HG02763 (cell line): ENCODE measurements around the gene ANO6.

ENCODE experiments used
- ATAC-seq: cut with Tn5 transposase; IDR thresholded peaks from one replicate; pipeline ENCODE4 v1.9.1; 2021; ENCODE audit warnings: mild to moderate bottlenecking, moderate library complexity; ENCODE audit not compliant: unreplicated experiment

The ANO6 gene

GRCh38 chr12:45433441-45433868, 217.6 kb downstream of the ANO6 start:
- no peak for ATAC-seq

- no peak for ATAC-seq
Observed at GRCh38 chr12:45434094-45434493, 218.2 kb downstream of the ANO6 start.

- ATAC-seq, result no peak
Observed at GRCh38 chr12:45435945-45436710, 220.2 kb downstream of the ANO6 start.

DNA sequence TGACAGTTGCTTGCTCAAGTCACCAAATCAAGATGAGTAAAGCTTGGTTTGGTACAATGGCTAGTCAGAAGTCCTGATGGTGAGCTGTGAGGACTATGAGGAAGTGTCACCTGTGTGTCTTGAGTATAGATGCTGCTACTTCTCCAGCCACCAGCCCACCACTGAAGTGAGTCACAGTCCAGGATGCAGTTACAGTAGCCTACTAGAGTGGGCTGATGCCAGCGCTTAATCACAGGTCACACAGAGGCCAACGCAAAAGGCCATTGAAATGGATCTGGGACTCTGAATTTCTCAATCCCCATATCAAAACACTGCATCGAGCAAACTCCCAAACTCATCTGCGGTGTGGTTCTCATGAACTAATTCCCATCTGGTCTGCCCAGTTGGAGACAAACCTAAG, 223.1 kb downstream of the ANO6 start:
- ATAC-seq, result no peak

DNA sequence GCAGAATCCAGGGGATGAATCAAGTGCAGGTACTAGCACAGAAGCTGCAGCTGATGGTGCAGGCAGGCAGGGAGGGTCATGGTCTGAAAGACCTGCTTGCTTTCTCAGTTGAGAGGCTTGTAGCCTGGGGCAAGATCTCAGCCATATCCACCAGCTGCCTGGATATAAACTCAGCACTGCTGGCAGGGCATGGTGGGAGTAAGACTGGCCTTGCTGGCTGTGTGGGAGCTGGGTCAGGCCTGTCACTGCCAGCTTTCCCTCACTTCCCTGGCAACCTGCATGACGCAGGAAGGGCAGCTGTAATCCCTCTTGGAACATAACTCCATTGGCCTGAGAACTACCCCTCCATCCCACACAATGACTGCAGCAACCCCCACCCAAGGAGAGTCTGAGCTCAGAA, 230.1 kb downstream of the ANO6 start:
- ATAC-seq, result no peak

- no peak for ATAC-seq
Observed at GRCh38 chr12:45458238-45458637, 242.3 kb downstream of the ANO6 start.

DNA sequence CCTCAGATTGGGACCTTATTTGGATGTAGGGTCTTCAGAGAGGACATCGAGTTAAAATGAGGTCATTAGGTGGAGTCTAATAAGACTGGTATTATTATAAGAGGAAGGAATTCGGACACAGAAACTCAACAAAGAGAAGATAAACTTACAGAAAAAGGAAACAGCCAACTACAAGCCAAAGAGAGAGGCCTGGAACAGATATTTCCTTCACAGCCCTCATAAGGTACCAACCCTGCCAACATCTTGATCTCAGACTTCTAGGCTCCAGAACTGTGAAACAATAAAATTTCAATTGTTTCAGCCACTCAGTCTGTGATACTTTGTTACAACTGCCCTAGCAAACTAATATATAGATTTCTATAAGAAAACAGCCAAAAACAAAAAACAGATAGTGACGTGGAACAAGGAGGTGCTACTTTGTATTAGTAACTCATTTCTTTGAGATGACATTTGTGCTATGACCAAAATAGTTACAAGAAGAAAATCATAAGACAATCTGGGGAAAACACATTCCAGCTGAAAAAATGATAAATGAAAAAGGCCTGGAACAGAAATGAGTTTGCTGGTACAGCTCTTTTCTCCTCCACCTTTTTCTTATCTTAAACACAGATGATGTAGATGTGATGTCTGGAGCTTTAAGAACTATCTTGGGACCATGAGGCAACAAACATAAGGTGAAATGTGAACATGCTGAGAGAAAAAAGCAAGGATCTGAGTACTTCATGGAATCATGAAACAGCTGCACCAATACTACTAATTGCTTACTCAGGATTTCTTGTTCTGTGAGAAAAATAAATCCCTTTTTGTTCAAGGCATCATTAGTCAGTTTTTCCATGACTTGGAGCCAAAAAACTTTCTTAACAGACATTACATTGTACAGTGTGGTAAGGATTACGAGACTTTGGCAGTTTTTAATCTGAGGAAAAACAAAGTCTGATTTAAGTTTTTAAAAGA, 243.2 kb downstream of the ANO6 start:
- ATAC-seq, result no peak

DNA sequence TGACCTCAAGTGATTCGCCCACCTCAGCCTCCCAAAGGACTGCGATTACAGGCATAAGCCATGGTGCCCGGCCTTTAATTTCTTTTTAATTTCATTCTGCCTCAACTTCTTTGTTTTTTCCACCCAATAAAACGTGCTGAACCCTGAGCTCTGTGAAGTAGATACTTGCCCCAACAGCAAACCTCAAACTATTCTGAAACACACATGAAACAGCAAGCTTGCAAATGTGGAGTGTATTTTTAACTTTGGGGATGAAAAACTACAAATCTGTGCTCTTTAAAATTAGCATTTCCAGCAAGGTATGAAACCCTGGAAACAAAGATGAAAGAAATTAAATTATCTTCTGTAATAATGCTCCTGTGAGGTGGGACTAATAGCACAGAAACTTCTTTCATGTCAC, 246.6 kb downstream of the ANO6 start:
- ATAC-seq, result no peak

DNA sequence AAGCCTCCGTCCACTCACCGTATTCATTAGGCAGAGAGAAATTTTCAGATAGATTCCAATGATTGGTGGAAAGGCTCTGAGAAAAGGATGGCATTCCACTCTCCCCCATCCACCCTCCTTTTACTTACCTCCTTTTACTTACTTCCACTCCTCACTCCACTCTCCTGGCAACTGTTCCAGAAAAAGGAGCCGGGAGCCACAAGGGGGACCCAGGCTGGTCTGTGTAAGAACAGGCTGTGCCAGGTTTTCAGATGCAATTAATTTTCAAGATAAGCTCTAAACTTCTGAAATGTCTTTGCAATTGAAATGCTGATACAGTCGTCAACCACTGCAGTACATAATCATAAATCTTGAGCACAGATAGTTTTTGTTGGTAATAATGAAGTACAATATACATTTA, 248.8 kb downstream of the ANO6 start:
- ATAC-seq, result no peak

DNA sequence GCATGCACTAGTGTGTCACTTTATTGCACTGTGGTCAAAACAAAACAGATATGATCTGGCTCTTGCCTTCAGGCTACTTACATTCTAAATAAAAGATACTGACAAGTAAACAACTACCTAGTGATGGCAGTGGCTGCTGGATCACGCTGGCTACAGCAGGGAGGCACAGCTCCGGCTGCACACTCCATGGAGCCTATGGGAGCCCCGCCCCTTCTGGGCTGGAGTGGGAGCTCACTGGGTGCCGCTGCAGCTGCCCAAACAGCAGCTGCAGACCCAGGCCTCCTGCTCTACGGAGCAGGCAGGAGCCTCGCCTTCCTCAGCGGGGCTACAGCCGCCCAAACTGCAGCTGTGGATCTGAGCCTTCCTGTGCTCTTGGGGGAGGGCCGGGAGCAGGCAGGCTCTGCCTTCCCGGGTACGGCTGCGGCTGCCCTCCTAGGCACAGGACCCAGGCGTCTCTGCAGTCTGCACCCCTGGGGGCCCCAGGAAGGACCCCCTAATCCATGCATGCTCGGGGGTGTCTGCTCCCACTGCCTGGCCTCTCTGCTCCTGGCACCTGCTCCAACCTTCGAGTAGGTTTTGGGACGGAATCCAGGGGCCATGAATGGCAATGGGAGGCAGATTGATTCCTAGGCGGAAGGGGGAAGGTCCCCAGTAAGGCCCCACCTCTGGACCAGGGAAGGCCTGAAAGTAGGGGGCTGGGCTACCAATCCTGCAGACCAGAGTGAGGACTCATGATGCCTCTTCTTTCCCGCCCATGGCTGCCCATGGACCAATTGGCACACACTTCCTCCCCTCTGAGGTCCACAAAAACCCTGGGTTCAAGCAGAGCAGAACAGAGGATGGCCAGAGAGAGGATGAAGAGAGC, 253.1 kb downstream of the ANO6 start:
- ATAC-seq, result no peak

DNA sequence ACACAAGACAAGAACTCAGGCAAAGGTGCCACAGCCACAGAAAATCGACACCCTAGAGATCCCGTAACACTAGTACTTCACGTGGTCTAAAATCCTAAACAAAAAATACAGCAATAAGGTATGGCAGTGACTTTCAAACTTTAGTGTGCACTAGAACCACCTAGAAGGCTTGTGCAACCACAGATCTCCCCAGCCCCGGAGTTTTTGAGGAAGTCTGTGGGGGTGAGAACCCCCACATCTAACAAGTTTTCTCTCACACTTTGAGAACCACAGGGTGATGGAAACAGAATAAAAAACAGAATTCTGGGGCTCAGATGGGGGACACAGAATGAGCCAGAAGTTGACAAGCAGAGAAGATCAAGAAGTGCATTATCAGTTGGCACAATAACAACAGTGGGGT, 254.0 kb downstream of the ANO6 start:
- no peak for ATAC-seq

DNA sequence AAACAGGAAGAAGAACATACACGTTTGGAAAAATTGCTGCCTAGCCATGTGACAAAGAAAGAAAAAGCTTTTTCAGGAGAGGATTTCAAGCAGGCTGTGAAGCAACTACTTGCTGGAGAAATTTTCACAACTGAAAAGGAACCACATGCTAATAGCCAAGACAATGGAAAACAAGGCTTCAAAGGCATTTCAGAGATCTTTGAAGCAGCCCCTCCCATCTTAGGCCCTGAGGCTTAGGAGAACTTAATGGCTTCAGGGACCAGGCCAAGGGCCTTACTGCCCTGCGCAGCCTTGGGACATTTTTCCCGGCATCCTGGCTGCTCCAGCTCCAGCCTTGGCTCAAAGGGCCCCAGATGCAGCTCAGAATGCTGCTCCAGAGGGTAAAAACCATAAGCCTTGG, 257.7 kb downstream of the ANO6 start:
- no peak for ATAC-seq

DNA sequence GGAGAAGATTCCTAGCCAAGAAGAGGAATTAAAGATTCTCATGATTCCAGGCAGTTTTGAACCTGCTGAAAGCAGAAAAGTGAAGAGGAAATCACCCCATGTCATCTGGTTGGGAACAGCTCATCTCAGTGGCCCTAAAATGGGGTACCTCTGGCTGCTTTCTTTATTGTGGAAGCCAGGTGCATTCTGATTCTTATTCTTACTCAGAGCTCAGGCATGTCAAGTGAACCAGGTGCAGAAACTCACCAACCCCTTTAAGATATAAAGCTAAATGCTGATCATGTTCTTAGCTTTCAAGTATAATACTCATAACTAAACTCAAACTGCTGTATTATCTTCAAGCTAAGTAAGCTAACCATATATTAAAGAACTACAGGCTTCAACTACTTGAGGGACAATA, 259.7 kb downstream of the ANO6 start:
- ATAC-seq, result no peak

GRCh38 chr12:45477526-45477925, 261.6 kb downstream of the ANO6 start:
- no peak for ATAC-seq

- ATAC-seq, result no peak
Observed at GRCh38 chr12:45478931-45479330, 263.0 kb downstream of the ANO6 start.

DNA sequence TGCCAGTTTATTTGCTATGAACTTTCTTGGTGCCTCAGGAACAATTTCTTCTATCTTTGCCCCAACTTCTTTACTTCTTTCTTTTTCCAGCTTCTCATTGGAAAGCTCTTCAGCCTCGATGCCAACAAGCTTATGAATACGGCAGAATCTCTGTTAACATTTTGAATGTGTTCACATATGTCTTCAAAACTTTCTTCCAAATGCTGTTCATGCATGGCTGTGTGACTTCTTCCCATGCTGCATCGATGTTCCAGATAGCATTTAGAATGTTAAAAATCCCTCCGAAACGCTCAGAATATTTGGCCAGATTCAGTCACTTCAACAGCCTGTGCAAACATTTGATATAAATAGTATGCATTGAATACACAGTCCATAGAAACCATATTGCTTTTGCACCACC, 265.9 kb downstream of the ANO6 start:
- ATAC-seq, result no peak

DNA sequence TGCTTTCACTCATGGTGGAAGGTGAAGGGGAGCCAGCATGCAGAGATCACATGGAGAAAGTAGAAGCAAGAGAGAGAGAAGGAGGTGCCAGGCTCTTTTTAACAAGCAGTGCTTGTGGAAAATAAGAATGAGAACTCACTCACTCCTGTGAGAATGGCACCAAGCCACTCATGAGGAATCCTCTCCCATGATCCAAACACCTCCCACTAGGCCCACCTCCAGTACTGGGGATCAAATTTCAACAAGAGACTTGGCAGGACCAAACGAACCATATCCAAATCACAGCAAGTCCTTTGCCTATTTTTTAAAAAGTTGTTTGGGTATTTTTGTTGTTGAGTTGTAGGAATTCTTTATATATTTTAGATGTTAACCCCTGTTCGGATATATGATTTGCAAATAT, 267.7 kb downstream of the ANO6 start:
- no peak for ATAC-seq
